Astrocyte of the hippocampus (primary cell): ENCODE data around the gene ODF2.
"Not testable (repeated sequence)": the region's sequence is repeated elsewhere in the genome, so short reads cannot be mapped to it uniquely, and the experiment has no call there.

Source experiments
- DNase-seq: peaks from one replicate; pipeline ENCODE4 v3.0.0; 2011; ENCODE audit warnings: low read depth, low spot score

The ODF2 gene

DNA sequence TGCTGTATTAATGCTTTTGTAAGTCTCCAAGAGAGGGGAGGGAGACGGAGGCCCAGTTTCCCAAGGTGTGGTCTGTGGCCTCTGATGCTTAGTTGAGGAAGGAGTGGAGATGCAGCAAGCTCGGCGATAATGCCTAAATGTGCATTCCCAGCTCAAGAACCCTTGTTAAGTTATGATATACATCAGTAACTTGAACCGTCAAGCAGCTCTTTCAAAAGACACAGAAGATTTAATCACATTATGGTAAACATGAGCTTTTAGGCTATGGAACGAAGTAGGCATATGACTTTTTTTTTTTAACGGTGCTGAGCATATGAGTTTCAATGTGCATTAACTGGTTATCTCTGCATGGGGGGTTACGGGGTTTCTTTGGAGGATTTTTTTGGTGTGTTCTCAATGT lies 26.4 kb downstream of the ODF2 start:
- DNase-seq, result no peak

DNA sequence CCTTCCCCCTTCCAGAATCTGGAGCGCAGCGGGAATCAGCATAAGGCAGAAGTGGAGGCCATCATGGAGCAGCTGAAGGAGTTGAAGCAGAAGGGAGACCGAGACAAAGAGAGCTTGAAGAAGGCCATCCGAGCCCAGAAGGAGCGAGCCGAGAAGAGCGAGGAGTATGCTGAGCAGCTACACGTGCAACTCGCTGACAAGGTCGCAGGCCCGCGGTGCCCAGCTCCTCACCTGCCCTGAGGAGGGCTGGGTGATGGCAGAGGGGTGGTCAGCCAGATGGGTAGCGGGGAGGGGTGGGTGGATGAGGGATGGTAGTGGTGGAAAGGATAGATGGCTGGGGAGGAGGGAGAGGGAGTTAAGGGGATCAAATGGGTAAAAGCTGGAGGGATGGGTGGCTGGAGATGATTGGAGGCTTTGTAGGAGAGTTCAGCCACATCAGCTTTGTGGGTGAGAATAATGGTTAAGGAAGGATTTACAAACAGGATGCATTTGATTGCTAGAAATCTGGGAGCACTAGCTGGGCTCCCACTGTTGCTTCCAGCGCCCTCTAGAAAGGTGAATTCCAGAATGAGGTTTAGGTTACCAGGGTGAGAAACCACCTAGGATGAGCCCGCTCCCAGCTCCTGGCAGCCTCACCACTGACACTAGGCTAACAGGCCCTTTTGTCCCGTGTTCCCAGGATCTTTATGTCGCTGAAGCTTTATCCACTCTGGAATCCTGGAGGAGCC lies 29.0 kb downstream of the ODF2 start:
- no peak for DNase-seq

- no peak for DNase-seq
Measured at GRCh38 chr9:128485414-128485855, 29.6 kb downstream of the ODF2 start.

GRCh38 chr9:128486201-128486600 lies 30.4 kb downstream of the ODF2 start:
- DNase-seq, result no peak

DNA sequence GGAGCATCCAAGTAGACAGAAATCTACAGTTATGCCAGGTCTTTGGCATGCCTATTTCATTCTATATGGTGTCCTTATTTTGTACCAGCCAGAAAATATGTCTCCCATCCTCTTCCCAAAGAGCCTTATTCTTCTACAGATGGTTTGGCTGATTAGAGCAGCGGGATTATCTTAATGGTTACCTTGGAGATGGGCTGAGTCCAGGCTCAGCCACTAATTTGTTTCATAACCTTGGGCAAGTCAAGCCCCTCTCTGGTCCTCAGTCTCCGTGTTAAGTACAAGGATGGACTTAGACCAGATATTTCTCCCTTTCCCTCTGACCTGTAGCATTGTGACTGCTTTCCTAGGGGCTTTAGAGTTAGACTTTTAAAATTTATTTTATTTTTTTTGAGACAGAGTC lies 37.6 kb downstream of the ODF2 start:
- DNase-seq, result no peak

DNA sequence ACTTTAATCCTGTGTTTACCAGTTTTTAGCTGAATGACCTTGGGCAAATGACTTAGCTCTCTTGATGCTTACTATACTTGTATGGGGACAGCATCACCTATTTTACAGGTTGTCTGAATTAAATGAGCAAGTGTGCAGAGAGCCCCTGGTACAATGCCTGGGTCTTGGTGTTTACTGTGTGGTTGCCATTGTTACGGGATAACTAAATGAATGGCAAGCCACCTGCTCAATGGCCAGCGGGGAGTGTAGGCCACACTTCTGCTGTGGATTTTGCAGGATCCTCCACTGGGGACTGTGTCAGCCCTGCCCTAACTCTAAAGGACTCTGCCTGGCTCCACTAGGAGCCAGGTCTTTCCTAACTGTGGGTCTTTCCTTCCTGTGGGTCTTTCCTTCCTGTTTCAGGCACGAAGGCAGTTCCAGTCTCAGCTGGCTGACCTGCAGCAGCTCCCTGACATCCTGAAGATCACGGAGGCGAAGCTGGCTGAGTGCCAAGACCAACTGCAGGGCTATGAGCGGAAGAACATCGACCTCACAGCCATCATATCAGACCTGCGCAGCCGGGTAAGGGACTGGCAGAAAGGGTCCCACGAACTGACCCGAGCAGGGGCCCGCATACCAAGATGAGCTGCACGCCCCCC lies 38.4 kb downstream of the ODF2 start:
- no peak for DNase-seq

DNA sequence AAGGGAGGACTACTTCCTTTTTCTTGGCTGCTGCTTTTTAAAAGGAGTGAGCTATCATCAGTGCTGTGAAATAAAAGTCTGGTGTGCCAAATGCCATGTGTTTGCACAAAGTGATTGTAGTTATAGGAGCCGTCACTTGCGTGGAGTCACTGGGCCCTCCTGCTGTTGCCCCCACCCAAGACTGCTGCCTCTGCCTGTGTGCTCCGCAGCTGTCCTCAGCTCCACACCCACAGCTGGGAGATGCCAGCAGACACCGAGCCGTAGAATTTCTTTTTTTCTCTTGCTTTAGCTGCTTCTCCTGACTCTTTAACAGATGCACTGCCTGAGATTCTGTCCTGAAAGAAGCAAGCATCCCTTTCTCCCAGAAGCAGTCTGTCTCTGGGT lies 38.9 kb downstream of the ODF2 start:
- DNase-seq, result no peak

DNA sequence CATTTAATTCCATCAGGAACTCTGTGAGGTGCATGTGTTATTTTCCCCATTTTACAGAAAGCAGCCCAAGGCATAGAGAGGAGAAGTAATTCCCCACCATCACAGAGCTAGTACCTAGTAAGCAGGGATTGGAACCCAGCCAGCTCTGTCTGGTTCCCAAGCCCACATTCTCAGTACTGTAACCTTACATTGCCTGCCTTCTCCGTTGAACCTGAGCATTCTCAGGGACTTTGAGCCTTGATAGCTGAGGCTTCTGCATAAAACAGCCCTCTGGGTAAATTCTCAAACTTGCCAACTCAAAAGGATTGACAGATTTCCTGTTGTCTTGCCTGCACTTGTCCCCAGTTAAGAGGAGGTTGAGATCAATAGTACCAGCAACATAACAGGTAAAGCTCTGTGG lies 39.5 kb downstream of the ODF2 start:
- no peak for DNase-seq

DNA sequence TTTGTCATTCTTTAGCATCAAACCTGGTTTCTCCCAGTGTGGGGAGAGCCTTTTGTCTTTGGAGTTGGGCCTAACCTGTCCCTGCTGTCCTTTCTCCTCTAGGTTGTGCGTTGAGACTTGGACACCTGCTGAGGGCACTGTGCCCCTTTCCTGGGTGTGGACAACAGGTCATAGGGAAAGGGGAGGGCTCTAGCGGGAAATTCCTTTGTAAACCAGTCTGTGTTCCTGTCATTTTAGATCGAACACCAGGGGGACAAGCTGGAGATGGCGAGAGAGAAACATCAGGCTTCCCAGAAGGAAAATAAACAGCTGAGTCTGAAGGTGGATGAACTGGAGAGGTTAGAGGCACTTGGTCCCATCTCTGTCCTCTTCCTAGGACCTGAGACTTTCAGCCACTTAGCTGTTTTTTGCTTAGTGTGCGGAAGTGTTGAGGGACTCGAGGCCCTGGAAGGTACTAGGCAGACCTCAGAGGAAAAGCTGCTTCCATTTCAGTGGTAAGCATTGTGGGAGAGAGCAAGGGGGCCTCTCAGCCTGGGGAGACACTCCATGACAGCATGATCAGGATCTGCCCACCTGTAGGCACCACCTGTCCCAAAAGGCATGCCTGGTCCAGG lies 40.1 kb downstream of the ODF2 start:
- no peak for DNase-seq

DNA sequence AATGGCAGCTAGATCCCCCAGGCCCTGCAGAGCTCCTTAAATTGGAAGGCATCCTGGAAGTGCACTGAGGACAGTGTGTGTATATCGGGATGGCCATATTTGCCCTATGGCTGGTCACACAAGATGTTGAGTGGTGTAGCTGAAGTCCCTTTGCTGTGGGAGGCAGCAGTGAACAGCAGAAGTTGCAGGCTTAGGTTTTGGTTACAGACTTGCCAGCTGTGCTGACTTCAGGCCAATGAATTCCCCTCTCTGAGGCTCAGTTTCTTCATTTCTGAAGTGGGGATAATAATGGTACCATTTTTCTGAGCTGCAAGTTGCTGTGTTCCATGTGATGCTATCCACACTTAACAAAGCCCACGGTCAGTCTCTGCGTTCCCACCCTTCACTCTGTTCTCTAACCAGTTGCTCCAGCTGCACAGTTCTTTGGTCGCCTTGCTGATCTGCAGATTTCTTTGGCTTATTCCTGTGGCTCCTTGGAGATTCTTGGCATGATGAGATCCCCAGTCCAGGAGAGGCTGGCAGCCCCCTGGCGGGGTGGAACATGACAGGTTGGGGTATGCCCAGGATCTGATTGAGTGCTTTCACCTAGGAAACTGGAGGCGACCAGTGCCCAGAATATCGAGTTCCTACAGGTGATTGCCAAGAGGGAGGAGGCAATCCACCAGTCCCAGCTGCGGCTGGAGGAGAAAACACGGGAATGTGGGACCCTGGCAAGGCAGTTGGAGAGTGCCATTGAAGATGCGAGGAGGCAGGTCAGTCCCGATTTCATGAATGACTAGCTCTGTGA lies 42.2 kb downstream of the ODF2 start:
- no peak for DNase-seq

DNA sequence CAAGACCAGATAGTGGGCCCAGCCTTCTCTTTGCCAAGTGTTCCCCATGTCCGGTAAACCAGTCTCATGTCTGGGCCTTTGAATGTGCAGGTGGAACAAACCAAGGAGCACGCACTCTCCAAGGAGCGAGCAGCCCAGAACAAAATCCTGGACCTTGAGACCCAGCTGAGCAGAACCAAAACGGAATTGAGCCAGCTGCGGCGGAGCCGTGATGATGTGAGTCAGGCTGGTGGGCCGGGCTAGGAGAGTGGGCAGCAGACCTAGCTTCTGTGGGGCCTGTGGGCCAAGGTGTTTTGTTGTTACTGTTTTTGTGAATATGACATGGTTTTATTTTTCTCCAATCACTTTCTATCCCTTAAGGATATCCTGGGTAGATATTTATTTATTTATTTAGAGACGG lies 43.1 kb downstream of the ODF2 start:
- no peak for DNase-seq

DNA sequence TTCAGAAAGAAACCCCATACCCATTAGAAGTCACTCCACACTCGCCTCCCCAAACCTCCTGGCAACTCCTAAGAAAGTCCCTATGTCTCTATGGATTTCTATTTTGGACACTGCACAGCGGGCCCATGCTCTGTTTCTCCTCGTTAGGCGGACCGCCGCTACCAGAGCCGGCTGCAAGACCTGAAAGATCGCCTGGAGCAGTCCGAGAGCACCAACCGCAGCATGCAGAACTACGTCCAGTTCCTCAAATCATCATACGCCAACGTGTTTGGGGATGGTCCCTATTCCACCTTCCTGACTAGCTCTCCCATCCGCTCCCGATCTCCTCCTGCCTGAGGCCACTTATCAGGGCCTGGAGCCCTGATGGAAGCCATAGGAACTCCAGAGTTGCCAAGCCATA lies 44.1 kb downstream of the ODF2 start:
- no peak for DNase-seq

DNA sequence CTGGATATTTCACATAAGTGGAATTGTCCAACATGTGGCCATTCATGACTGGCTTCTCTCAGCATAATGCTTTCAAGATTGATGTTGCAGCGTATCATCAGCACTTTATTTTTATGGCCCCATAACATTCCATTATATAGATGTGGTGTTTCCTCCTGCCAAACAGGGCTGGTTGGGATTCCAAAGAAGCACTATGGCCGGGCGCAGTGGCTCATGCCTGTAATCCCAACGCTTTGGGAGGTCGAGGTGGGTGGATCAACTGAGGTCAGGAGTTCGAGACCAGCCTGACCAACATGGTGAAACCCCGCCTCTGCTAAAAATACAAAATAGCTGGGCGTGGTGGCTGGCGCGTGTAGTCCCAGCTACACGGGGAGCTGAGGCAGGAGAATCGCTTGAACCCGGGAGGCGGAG lies 47.6 kb downstream of the ODF2 start:
- not testable (repeated sequence) for DNase-seq

DNA sequence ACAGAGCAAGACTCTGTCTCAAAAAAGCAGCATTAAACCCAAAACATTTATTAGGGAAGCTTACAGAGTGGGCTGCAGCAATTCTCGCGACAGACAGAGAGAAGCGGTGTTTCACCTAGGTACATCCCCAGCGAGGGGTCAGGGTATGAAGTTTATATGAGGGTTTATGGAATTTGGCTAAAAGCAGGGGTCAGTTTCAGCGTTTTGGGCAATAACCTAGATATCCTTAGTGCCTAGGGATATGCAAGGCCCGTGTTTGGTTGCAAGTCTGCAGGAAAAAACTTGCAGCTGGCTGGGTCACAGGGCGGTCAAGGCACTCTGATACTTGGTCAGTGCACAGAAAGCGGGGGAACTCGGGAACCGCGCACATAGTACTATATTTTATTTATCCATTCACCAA lies 48.1 kb downstream of the ODF2 start:
- DNase-seq, result peak; percentile 20

DNA sequence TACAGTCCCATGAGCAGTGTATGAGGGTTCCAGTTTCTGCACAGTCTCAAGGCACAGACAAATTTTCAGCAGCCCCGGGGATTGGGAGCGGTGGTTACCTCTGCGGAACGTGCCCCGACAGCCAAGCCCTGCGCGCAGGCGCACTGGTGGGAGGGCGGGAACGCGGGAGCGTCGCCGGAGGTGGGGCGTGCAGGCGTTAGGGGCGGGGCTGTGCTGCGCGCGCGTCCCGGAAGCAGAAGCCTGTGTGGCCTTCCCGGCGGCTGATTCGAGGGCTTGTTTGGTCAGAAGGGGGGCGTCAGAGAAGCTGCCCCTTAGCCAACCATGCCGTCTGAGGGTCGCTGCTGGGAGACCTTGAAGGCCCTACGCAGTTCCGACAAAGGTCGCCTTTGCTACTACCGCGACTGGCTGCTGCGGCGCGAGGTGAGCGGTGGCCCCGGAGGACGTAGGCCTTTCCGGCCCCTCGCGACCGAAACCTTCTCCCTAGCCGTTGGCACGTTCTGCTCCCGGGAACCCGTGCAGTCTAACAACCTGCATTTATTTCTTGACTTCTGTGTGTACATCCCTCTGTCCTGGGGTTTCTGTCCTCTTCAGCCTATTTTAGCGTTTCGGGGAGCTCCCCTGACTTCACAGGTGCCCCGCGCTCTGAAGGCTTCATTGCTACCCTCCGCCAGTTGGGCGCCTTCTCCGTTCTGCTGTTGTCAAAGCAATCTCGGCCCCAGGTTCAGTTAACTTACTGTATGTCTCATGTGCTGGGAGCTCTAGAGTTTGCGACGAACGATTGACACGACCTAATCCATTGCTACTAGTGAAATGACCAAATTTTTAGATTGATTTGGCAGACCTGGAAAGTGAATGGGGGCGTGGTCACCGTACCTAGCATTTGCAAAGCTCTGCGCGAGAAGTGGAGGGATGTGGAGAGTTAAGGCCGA lies 48.9 kb downstream of the ODF2 start, which contains the start of gene GLE1:
TSS of gene GLE1 (plus strand) at position 235 of the 929 bp plus-strand sequence. CDS start at position 322, 87 bp downstream.
- DNase-seq, result peak; percentile 98

DNA sequence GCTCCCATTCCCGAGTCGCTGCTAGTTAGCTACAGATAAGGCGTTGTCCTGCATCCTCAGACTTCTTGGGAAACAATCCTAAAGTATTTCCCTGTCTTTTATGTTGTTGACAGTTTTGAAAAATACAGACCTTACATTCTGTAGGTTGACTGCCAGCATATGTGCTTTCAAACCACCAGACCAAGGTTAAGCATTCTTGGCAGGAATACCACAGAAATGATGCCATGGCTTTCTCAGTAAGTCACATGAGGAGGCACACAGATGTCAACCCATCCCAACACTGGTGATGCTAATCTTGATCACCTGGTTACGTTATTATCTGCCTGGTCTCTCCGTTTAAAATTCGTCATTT lies 49.6 kb downstream of the ODF2 start:
- no peak for DNase-seq

GRCh38 chr9:128505906-128506305 lies 50.1 kb downstream of the ODF2 start:
- not testable (repeated sequence) for DNase-seq

- DNase-seq, result no peak
Measured at GRCh38 chr9:128512820-128513219, 57.0 kb downstream of the ODF2 start.

DNA sequence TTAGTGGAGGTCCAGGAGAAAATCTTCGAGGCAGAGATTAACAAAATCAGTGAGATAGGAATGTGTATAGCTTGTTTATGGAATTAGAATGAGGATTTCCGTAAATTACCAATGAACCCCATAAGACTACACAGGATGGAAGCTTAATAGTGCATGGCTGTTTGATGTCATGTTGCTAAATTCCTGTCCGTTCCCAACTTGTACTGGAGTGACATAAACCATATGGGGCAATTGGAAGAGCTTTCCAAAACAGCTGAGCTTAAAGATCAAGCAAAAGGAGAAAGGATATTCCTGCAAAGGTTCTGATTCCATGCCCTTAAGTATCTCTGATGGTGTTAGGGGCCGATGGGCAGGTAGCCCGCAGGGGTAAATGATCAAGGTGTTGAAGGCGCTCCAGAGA lies 66.2 kb downstream of the ODF2 start:
- DNase-seq, result no peak

DNA sequence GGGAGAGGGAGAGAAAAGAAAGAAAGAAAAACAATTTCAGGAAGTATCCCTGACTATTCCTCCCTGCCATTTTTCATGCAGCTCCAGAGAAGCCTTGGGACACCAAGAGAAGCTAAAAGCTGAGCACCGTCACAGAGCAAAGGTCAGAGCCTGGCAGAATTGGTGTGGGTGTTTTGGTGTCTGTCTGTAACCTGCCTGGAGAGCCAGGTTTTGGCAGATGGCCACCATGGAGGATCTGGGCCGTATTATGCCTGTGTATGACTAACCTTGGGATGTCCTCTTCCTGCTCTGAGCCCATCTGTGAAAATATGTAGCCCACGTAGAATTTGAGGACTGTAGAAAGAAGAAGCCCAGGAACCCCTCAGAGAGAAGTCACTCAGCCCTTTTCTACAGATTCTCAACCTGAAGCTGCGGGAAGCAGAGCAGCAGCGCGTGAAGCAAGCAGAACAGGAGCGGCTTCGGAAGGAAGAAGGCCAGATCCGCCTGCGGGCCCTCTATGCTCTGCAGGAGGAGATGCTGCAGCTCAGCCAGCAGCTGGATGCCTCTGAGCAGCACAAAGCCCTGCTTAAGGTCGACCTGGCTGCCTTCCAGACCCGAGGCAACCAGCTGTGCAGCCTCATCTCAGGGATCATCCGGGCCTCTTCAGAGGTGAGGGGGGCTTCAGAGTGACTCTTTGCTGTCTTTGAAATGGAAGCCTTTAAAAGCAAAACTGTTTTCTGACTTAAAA lies 67.6 kb downstream of the ODF2 start:
- DNase-seq, result peak; percentile 32
